HG03354 (cell line): Measurements from ENCODE around the gene BCAT1.

ENCODE experiments used
- ATAC-seq: cut with Tn5 transposase; IDR thresholded peaks from one replicate; pipeline ENCODE4 v1.9.1; 2021; ENCODE audit warnings: mild to moderate bottlenecking; ENCODE audit not compliant: unreplicated experiment, poor library complexity, severe bottlenecking

BCAT1 gene

GRCh38 chr12:24902511-24903328 lies 46.2 kb downstream of the BCAT1 start:
- peak; percentile 59 for ATAC-seq

GRCh38 chr12:24901576-24902461 lies 47.1 kb downstream of the BCAT1 start:
- peak; percentile 18 for ATAC-seq

GRCh38 chr12:24900196-24900595 lies 48.7 kb downstream of the BCAT1 start:
- no peak for ATAC-seq

- ATAC-seq = no peak
Observed at GRCh38 chr12:24899503-24900075, 49.3 kb downstream of the BCAT1 start.

GRCh38 chr12:24898606-24899005 lies 50.3 kb downstream of the BCAT1 start:
- no peak for ATAC-seq

GRCh38 chr12:24898185-24898584 lies 50.7 kb downstream of the BCAT1 start:
- no peak for ATAC-seq

- no peak for ATAC-seq
Observed at GRCh38 chr12:24896171-24896570, 52.7 kb downstream of the BCAT1 start.

- ATAC-seq = no peak
Observed at GRCh38 chr12:24895612-24896011, 53.3 kb downstream of the BCAT1 start.

- no peak for ATAC-seq
Observed at GRCh38 chr12:24894879-24895278, 54.0 kb downstream of the BCAT1 start.

- ATAC-seq = no peak
Observed at GRCh38 chr12:24890048-24890803, 58.7 kb downstream of the BCAT1 start.

GRCh38 chr12:24889411-24889810 lies 59.5 kb downstream of the BCAT1 start:
- no peak for ATAC-seq

GRCh38 chr12:24888813-24889212 lies 60.1 kb downstream of the BCAT1 start:
- no peak for ATAC-seq

- no peak for ATAC-seq
Observed at GRCh38 chr12:24884911-24885310, 64.0 kb downstream of the BCAT1 start.

GRCh38 chr12:24881724-24882371 lies 67.1 kb downstream of the BCAT1 start:
- no peak for ATAC-seq

- no peak for ATAC-seq
Observed at GRCh38 chr12:24881227-24881626, 67.7 kb downstream of the BCAT1 start.

- no peak for ATAC-seq
Observed at GRCh38 chr12:24880732-24881131, 68.2 kb downstream of the BCAT1 start.

GRCh38 chr12:24879644-24880043 lies 69.3 kb downstream of the BCAT1 start:
- no peak for ATAC-seq

GRCh38 chr12:24875014-24875413 lies 73.9 kb downstream of the BCAT1 start:
- no peak for ATAC-seq

- ATAC-seq = no peak
Observed at GRCh38 chr12:24872211-24872610, 76.7 kb downstream of the BCAT1 start.
